ENCODE measurements around the gene CENPE.

Gene CENPE

DNA sequence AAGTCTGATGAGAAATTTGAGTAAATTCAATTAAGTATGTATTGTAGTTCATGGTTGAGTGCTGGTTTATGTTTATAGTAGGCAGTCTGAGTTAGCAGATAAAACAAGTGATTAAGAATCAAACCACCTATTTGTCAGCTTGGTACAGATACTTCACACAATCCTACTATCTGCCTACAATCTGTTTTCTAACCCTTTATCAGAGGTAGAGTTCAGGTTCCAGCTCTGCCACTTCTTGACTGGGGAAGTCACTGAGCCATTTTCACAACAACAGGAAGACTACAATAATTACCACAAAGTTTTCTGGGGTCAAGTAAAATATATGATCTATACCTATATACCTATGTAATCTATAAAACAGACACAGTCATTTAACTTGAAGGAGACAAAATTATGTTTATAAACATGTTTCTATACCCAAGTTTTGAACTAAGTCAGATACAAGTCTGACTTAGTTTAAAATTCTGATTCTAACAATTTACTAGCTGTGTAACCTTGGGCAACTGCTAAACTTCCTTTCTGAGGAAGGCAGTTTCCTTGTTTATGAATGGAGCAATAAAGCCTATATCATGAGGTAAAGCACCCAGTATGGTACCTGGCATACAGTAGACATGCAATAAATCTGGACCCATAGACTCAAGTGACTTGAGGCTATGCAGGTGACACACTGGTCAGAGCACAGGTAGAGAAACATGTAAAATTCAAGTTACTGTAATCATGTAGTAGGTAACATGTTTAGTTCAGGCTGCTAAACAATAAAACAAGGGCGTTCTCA, 61.3 kb downstream of the CENPE start:
- no peak for DNase-seq (ENCODE audit: low spot score)

DNA sequence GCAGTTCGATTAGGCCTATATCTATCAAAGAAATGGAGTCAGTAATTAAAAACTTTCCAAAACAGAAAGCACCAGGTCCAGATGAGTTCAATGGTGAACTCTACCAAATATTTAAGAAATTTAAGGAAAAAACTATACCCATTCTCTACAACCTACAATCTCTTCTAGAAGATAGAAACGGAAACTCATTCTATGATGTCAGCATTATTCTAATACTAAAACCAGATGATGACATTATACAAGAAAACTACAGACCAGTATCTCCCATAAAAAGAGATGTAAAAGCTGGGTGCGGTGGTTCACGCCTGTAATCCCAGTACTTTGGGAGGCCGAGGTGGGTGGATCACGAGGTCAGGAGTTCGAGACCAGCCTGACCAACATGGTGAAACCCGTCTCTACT, 69.0 kb downstream of the CENPE start:
- no peak for DNase-seq (ENCODE audit: low spot score)

- no peak for DNase-seq (ENCODE audit: low spot score)
Measured at GRCh38 chr4:103126126-103126525, 72.0 kb downstream of the CENPE start.

DNA sequence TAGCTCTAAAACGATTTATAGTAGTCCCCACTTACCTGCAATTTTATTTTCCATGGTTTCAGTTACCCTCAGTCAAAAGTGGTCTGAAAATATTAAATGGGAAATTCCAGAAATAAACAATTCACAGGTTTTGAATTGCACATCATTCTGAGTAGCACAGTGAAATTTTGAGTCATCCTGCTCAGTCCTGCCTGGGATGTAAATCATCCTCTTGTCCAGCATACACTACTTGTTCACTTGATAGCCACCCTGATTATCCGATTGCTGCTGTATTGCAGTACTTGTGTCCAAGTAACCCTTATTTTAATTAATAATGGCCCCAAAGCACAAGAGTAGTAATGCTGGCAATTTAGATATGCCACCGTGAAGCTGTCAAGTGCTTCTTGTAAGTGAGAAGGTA, 75.0 kb downstream of the CENPE start:
- no peak for DNase-seq (ENCODE audit: low spot score)

- DNase-seq (ENCODE audit: low spot score) = no peak
Measured at GRCh38 chr4:103118166-103118565, 80.0 kb downstream of the CENPE start.

GRCh38 chr4:103111598-103111997, 86.5 kb downstream of the CENPE start:
- no peak for DNase-seq (ENCODE audit: low spot score)

- DNase-seq (ENCODE audit: low spot score) = no peak
Measured at GRCh38 chr4:103108542-103108941, 89.6 kb downstream of the CENPE start.

DNA sequence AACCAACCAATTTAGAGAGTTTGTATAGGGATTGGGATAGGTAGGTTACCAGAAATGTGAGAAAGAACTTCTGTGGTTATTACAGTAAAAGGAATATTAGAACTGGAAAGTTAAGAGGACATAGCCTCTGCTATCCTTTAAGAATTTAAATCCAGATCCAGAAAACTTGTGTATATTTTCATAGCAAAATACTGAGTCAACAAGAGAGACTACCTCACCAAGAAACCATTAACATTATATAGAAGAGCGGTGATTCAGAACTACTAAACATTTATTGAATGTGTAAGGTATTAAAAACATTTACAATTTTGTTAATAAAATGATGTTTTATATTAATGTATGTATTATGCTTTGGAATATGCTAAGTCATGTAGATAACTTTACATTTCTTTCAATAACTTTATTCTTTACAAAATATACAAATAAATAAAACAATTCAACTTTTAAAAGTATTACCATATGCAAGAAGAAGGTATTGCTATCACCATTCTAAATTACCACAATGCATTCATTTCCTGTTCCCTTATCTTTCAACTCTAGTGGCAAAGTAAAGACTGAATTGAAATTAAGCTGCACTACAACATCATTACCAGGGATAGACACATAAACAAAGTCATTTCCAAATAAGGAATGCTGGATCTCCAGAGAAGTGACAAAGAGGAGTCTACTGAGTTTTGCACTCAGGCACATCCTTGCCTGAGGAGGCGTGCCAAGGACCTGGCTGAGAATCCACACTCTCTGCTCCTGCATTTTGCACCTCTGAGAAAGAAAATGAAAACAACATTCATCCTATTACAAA, 92.4 kb downstream of the CENPE start:
- DNase-seq (ENCODE audit: low spot score) = no peak

DNA sequence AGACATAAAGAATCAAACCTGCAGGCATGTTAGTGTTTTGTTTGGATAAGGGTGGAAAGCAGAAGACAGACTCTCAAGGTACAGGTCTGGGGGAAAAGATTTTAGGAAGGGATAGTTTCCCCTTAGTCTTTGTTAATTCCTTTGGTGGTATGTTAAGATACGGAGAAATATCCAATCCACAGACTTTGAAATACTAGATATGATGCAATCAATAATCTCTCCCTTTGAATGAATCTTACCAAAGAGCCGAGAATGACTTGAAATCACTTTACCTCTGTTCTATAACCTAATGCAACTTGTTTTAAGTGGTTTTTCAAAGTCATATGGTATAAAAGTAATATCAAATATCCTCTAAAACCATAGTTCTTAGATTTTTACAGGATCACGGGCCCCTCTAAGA, 93.3 kb downstream of the CENPE start:
- no peak for DNase-seq (ENCODE audit: low spot score)

- no peak for DNase-seq (ENCODE audit: low spot score)
Measured at GRCh38 chr4:103100691-103101090, 97.5 kb downstream of the CENPE start.

DNA sequence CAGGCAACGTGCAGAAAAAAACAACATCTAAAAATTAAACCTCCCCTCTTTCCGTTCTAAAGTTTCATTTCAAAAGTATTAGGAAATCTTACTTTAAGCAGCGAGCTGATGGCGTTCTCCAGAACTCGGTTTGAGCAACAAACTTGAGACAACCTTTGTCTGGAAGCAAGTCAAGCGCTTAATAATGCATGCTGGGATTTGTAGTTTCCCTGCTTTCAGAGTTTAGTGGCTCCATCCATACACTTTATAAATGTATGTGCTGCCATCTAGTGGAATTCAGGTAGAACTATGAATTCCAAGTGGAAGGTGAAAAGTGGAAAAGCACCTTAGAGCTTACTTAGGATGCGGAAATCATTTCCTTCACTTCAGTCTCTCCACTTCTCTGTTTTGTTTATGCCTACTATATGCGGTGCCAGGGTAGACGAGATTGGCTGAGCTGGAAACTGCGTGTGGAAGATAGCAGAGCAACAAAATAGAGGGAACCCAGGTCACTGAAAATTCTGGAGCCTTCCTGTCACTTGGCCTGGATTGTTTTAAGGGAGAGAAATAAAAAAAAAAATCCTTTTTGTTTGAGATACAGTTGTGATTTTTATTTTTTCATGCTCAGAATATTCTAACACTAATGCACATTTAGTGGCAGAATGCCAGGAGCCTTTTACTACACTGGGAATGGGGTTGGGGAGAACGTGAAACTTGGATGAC, 98.3 kb downstream of the CENPE start, which contains the start of gene BDH2:
Gene BDH2, minus strand, starts transcription at position 144 of the 702 bp plus-strand sequence. CDS start 3,580 bp downstream, outside the sequence.
- DNase-seq (ENCODE audit: low spot score) = peak; percentile 93

DNA sequence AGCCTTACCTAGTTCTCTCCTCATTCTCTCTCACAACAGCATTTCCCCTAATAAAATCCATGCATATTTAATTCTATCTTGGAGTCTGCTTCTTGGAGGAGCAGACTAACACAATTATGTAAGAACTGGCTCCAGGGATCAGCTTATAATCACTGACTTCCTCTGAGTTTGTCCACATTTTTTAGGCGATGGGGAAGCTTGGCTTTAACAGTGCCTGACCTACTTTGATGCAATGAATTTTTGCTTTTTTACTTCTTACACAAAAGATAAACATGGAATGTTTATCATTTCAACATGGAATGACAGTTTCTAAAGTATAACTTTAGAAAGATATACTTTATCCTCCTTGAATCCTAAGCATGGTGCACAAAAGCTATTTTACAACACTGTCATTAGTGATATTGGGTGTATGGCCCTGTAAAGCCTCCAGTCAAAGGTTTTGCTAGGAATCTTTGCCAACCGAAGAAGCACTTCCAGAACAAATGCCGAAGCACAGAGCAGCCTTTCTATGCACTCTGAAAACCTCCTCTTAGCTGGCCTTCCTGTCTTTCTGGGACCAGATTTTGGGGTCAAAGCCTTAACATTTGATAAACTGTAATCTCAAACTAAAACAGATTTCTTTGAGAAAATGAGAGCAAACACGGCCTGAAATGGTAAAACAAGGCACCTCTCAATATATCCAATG, 99.2 kb downstream of the CENPE start:
- DNase-seq (ENCODE audit: low spot score) = no peak

DNA sequence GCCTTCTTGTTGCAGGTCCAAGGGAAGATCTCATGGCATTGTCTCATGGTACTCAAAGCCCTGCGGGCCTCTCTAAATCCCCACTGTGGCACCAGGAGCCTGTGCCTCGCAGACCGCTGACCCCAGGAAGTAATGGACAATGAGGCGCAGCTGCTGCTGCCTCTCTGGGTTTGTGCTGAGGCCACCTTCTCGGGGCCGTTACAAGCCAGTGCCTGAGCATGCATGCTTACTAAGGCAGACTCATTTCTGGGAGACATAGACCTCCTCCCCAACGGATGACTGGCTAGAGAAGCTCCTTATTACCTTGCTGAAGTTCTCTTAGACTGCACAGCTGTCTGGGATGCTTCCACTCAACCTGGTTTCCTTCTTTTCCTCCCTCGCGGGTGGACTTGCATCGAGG, 99.8 kb downstream of the CENPE start:
- DNase-seq (ENCODE audit: low spot score) = no peak

GRCh38 chr4:103097112-103097511, 101.0 kb downstream of the CENPE start:
- DNase-seq (ENCODE audit: low spot score) = no peak

GRCh38 chr4:103095080-103095479, 103.1 kb downstream of the CENPE start:
- no peak for DNase-seq (ENCODE audit: low spot score)

DNA sequence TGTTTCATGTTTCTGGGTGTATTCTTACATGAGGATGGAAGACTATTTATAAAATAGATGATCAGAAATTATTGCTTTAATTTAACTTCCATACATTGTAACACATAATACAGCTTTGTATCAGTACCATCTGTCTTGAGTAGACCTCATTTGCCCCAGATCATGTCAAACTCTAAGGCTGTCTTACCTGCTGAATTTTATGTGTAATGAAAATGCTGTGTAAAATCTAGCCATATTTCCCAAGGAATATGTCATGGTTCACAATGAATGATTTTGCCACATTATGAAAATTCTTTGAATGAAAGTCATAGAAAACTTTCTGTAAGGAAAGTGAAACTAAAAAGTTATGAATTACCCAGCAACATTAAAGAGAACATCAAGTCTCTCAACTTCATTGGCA, 105.9 kb downstream of the CENPE start:
- no peak for DNase-seq (ENCODE audit: low spot score)

DNA sequence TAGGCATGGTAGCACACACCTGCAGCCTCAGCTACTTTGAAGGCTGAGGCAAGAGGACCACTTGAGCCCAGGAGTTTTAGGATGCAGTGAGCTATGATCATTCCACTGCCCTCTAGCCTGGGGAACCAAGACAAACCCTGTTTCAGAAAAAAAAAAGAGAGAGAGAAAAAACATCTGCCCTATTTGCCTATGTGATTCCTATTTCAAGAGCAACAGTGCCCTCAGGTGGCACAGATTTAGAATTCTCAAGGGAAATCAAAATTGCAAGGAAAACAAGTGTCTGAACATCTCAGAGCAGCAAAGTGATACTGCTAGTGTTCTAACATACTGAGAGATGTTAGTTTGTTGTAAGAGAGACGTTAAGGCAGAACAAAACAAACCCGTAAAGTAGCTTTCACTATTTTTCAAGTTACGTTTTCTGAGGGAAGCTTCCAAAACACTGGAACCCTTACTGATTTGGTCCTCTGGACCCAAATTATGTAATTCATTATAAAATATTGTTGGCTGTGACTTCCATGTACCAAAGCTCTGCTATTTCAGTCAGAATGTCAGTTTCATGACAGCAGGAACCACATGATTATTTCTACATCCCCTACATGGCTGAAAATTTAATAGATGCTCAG, 106.4 kb downstream of the CENPE start:
- DNase-seq (ENCODE audit: low spot score) = peak; percentile 58

DNA sequence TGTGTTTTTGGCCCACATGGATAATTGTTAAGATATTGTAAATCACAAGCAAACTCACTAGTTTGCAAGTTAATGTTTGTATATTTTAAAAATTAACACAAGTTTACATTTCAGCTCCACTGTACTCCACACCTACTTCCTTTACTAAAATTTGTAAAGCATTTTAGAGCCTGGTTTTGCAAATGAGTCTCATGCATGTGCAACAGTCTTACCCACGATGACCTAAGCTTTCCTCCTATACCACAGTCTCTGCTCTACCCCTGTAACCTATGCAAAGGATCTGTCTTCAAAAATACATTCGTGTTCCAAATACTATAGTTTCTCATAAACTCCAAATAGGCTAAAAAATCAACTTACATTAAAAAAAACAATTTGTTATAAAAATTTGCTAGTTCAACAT, 108.7 kb downstream of the CENPE start:
- DNase-seq (ENCODE audit: low spot score) = no peak

DNA sequence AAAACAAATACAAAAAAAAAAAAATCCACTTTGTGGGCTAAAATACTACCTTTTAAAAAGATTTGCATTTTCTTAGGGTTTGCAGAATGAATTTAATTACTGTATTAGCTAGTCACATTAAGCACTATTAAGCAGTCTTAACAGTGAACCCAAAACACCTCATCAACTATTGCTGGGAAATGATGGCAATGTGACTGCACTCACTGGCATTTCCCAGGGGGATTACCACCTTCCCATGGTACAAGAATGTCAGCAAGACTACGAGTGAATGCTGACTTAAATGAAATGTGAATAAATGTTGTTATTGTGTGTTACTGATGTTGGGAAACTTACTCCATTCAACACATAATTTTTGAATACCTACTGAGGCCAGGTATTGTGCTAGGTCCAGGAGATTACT, 111.6 kb downstream of the CENPE start:
- no peak for DNase-seq (ENCODE audit: low spot score)

DNA sequence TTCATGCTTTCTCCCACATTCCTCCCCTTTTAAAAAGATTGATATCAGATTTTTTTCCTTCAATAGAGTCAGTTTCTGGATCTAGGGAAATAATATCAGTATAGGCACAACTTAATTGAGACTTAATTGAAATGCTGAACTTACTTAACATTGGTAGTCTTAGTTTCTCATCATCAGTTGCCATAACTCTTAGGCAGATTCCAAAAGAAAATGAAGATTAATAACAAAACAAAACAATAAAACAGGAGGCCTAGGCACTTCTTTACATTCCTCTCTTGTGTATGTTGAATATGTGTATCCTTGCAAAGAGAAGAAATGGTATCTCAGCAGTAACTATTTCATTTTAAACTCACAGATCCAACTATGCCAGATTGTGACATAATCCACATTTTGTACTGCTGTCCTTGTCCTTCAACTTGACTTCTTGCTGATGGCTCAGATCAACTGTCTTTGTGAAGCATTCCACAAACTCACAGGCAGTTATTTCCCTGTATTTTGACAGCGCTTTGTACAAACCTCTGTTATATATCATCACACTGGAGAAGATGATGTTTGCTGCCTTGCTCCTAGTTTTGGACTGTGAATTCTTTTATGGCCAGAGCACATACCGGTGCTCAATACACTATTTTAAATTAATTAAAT, 112.5 kb downstream of the CENPE start:
- DNase-seq (ENCODE audit: low spot score) = no peak

GRCh38 chr4:103079621-103080020, 118.5 kb downstream of the CENPE start:
- no peak for DNase-seq (ENCODE audit: low spot score)
